Thyroid gland (tissue), 4 donors: ENCODE measurements around the gene SEMA3C. TPM values are rescaled to one million over a fixed set of nuclear protein-coding genes. Genes with fewer than 3 reads are reported as not detected.

Experiments
- DNase-seq, 2 donors: peaks; one replicate each; pipeline ENCODE4 v3.0.0-alpha.2; 2019
- H3K27ac ChIP-seq, 3 donors: fragments of 200-600 bp; sonication (generic); 1 replicate in 2 of 3; 2 replicates in 1 of 3; pipeline ENCODE4 v1.5.1; 2016 to 2019; ENCODE audit warnings: mild to moderate bottlenecking in 1 of 3, moderate library complexity in 1 of 3
- H3K27me3 ChIP-seq: fragments of 200-600 bp; sonication (generic); one replicate; pipeline ENCODE4 v1.5.1; 2019
- H3K36me3 ChIP-seq, 2 donors: fragments of 200-600 bp; sonication (generic); one replicate each; pipeline ENCODE4 v1.5.1; 2016 to 2019
- H3K4me1 ChIP-seq, 2 donors: fragments of 200-600 bp; sonication (generic); one replicate each; pipeline ENCODE4 v1.5.1; 2017 to 2019
- H3K4me3 ChIP-seq, 3 donors: fragments of 200-600 bp; sonication (generic); replicated peaks in 1 of 3; 1 replicate in 2 of 3; 2 replicates in 1 of 3; pipeline ENCODE4 v1.5.1; 2016; ENCODE audit warnings: mild to moderate bottlenecking in 1 of 3
- H3K9me3 ChIP-seq: fragments of 200-600 bp; sonication (generic); one replicate; pipeline ENCODE4 v1.5.1; 2017
- CTCF ChIP-seq, 6 experiments: fragments of 200-600 bp in 3 of 6; fragments of 450-650 bp in 3 of 6; sonication (generic) in 3 of 6; IDR thresholded peaks; one replicate each; pipeline ENCODE4 v1.5.1; 2016 to 2019; ENCODE audit warnings: antibody characterized with exemption in 6 of 6, mild to moderate bottlenecking in 2 of 6, inconsistent platforms in 1 of 6, moderate library complexity in 1 of 6
- POLR2A ChIP-seq, 2 donors: fragments of 450-650 bp; IDR thresholded peaks; one replicate each; pipeline ENCODE4 v1.6.1; 2017; ENCODE audit warnings: antibody characterized with exemption in 2 of 2, mild to moderate bottlenecking in 2 of 2, moderate library complexity in 1 of 2
- WGBS, 2 donors: methylation state at CpG; one replicate each; pipeline ENCODE4 v1.1.5; 2017; 5-methylcytosine and 5-hydroxymethylcytosine counted together
- intact Hi-C: fragments of 100-400 bp; cut with DNase I; formaldehyde crosslinking; loops from one replicate; pipeline ENCODE4 v1.15.1; 2023
- total RNA-seq, 4 donors: library from RNA; depleted of rRNA; stranded (reverse); fragments of >200 nt; gene quantifications; one replicate each; pipeline ENCODE4 v1.2.3, GENCODE V29; 2016

Gene SEMA3C
- total RNA-seq, 4 donors from 2014 or later, result 4.0 to 24.0 (median 7.1) TPM

GRCh38 chr7:80749270-80749669 lies 169.6 kb downstream of the SEMA3C start:
- H3K27ac ChIP-seq, result no peak overlapping the region
- intact Hi-C loops, result no loop called here
- no peaks in the 10 kb centered on the region for H3K36me3 ChIP-seq
- no peak overlapping the region for H3K4me3 ChIP-seq
- H3K9me3 ChIP-seq, result no peaks in the 10 kb centered on the region
- no peak for DNase-seq
- H3K4me1 ChIP-seq, result no peaks in the 10 kb centered on the region
- 89 to 93% methylated on average over 2 of the region's 2 CpGs for WGBS, 2 donors
- H3K27me3 ChIP-seq, result no peaks in the 10 kb centered on the region
- TF ChIP-seq POLR2A (IDR thresholded peaks at IDR 0.05) (no peak), CTCF (IDR thresholded peaks at IDR 0.05) (no peak)

GRCh38 chr7:80748363-80749042 lies 170.3 kb downstream of the SEMA3C start:
- no peaks in the 10 kb centered on the region for H3K4me1 ChIP-seq
- H3K36me3 ChIP-seq, result no peaks in the 10 kb centered on the region
- H3K4me3 ChIP-seq, result no peak overlapping the region
- H3K9me3 ChIP-seq, result no peaks in the 10 kb centered on the region
- intact Hi-C loops, result no loop called here
- TF ChIP-seq CTCF (IDR thresholded peaks at IDR 0.05) (no peak), POLR2A (IDR thresholded peaks at IDR 0.05) (no peak)
- no peaks in the 10 kb centered on the region for H3K27me3 ChIP-seq
- DNase-seq, result no peak
- no peak overlapping the region for H3K27ac ChIP-seq
- WGBS, 2 donors, result 44 to 45% methylated on average over 8 of the region's 8 CpGs

GRCh38 chr7:80740778-80741545 lies 177.9 kb downstream of the SEMA3C start:
- Histone ChIP-seq H3K9me3 (no peaks in the 10 kb centered on the region), H3K27ac (peak overlapping the region; percentile 16 to 77 (median 62)), H3K4me3 (no peak overlapping the region), H3K4me1 (peaks cover 11 to 16% of the 10 kb centered on the region in 2 donors), H3K36me3 (no peaks in the 10 kb centered on the region), H3K27me3 (no peaks in the 10 kb centered on the region)
- TF ChIP-seq POLR2A (IDR thresholded peaks at IDR 0.05) (no peak), CTCF (IDR thresholded peaks at IDR 0.05) (no peak)
- DNase-seq, result no peak
- intact Hi-C loops, result no loop called here
- 21 to 22% methylated on average over 1 of the region's 1 CpG for WGBS, 2 donors

GRCh38 chr7:80736371-80737125 lies 182.3 kb downstream of the SEMA3C start:
- no peaks in the 10 kb centered on the region for H3K36me3 ChIP-seq
- H3K4me3 ChIP-seq, result no peak overlapping the region
- intact Hi-C loops, result no loop called here
- H3K4me1 ChIP-seq, result peaks cover 6% of the 10 kb centered on the region in 2 donors
- H3K9me3 ChIP-seq, result no peaks in the 10 kb centered on the region
- H3K27me3 ChIP-seq, result no peaks in the 10 kb centered on the region
- no peak for DNase-seq
- no peak overlapping the region for H3K27ac ChIP-seq
- TF ChIP-seq CTCF (IDR thresholded peaks at IDR 0.05), result no peak
- TF ChIP-seq POLR2A (IDR thresholded peaks at IDR 0.05), result no peak
- 84 to 89% methylated on average over 4 of the region's 4 CpGs for WGBS, 2 donors
